ENCODE results near the gene PPARG.

PPARG gene

GRCh38 chr3:12388185-12388584, 99.3 kb downstream of the PPARG start:
- TF ChIP-seq, protein P1, sequence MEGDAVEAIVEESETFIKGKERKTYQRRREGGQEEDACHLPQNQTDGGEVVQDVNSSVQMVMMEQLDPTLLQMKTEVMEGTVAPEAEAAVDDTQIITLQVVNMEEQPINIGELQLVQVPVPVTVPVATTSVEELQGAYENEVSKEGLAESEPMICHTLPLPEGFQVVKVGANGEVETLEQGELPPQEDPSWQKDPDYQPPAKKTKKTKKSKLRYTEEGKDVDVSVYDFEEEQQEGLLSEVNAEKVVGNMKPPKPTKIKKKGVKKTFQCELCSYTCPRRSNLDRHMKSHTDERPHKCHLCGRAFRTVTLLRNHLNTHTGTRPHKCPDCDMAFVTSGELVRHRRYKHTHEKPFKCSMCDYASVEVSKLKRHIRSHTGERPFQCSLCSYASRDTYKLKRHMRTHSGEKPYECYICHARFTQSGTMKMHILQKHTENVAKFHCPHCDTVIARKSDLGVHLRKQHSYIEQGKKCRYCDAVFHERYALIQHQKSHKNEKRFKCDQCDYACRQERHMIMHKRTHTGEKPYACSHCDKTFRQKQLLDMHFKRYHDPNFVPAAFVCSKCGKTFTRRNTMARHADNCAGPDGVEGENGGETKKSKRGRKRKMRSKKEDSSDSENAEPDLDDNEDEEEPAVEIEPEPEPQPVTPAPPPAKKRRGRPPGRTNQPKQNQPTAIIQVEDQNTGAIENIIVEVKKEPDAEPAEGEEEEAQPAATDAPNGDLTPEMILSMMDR (IDR thresholded peaks at IDR 0.05; ENCODE audit: control extremely low read depth, extremely low read depth, low read depth, missing control alignments) = no peak
- no peak for DNase-seq (ENCODE audit: extremely low spot score)
- ChIA-PET CTCF (no interaction called here), POLR2A (no interaction called here)

DNA sequence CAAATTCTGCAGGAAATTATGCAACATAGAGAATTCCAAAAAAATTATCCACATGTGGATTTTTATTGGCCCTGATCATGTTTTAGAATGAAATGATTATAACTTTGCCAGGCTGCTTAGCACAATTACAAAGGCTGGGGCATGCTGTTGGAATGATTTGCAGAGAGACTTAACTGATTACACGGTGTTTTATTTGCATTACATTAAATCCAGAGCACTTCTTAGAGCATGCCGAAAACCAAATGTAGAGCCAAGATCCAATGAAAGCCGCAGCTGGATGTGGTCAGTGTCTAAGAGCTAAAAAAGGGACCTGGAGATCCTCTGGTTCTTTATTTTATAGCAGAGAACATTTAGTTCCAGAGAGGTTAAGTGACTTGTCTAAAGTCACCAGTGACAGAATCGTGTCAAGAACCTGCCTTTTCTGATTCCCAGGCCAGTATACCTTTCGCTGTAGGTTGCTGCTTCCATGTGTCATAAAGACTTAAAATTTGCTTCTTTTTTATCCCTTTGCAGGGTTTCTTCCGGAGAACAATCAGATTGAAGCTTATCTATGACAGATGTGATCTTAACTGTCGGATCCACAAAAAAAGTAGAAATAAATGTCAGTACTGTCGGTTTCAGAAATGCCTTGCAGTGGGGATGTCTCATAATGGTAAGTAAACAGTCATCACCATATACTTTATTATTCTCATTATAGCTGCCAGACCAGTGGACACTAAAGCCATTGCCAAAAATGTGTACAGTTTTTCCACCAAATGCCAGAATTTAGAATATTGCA, 103.4 kb downstream of the PPARG start:
- CTCF ChIA-PET = no interaction called here
- POLR2A ChIA-PET = no interaction called here
- TF ChIP-seq, protein P1 (IDR thresholded peaks at IDR 0.05; ENCODE audit: control extremely low read depth, extremely low read depth, low read depth, missing control alignments) = no peak
- no peak for DNase-seq (ENCODE audit: extremely low spot score)

DNA sequence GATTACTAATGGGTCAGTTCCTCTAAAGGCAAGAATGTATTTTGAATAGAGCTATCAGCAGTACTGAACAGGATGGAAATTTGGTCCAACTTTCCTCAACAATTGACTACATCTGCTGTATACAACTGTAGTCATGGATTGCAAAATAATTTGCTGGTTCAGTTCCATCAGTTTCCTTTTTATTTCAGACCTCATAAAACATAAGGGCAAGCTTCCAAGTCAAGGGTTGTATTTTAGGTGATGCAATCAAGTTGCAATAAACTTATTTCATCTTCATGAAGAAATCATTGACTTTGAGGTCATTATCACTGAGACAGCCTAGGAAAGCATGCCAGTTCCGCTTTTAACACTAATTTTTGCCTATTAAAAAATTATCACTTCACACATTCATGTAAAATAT, 105.0 kb downstream of the PPARG start:
- no peak for DNase-seq (ENCODE audit: extremely low spot score)
- TF ChIP-seq, protein P1 (IDR thresholded peaks at IDR 0.05; ENCODE audit: control extremely low read depth, extremely low read depth, low read depth, missing control alignments) = no peak
- CTCF ChIA-PET = interaction anchor here (1.3 to 1.6 kb wide), 2 partner anchors 11 to 86 kb away, joined by 4 to 6 read pairs; no protein-coding TSS in a partner anchor
- POLR2A ChIA-PET = no interaction called here

DNA sequence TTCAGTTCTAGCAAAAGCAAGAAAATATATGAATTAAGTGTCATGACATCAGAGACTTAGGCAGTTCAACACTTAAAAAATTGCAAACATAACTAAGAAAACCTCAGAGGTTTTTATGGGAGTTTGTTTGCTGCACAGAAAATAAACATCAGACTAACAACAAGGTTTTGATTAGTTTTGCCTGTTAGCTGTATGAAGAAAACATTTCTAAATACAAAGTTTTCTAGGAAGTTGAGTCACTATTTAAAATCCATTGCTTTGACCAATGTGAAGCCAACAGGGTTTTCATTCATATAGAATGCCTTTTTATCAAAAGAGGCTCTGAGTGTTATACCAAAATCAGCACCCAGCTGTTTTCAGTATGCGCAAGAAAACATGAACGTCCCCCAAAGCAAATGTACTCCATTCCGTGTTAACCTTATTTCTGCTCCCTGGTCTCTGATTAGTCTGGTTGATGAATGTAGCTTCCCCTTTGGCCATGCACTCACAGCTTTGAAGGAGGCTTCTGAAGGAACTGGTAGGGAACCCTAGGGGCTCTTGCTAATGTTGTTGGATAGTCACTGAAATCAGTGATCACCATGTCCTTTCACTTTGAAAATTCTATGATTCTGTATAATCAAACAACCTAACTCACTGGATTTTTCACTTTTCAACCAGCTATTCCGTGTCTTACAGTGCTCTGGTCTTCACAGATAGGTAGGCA, 105.8 kb downstream of the PPARG start:
- CTCF ChIA-PET = interaction anchor here (1.3 to 1.6 kb wide), 2 partner anchors 12 to 85 kb away, joined by 4 to 6 read pairs; no protein-coding TSS in a partner anchor
- DNase-seq (ENCODE audit: extremely low spot score) = no peak
- POLR2A ChIA-PET = no interaction called here
- TF ChIP-seq, protein P1 (IDR thresholded peaks at IDR 0.05; ENCODE audit: control extremely low read depth, extremely low read depth, low read depth, missing control alignments) = no peak

GRCh38 chr3:12395349-12396012, 106.6 kb downstream of the PPARG start:
- peak; percentile 48 for DNase-seq (ENCODE audit: extremely low spot score)
- ChIA-PET CTCF (interaction anchor here (1.6 kb wide), 1 partner anchor 84 kb away, joined by 6 read pairs; no protein-coding TSS in a partner anchor), POLR2A (no interaction called here)
- TF ChIP-seq, protein P1 (IDR thresholded peaks at IDR 0.05; ENCODE audit: control extremely low read depth, extremely low read depth, low read depth, missing control alignments) = no peak

- POLR2A ChIA-PET = interaction anchor here (0.7 kb wide), 1 partner anchor 474 kb away, joined by 3 read pairs; no protein-coding TSS in a partner anchor
- CTCF ChIA-PET = no interaction called here
- TF ChIP-seq, protein P1 (IDR thresholded peaks at IDR 0.05; ENCODE audit: control extremely low read depth, extremely low read depth, low read depth, missing control alignments) = no peak
- DNase-seq (ENCODE audit: extremely low spot score) = no peak
Observed at GRCh38 chr3:12396471-12396870, 107.6 kb downstream of the PPARG start.

Measured in GM10248 (cell line).